GM18861 (cell line): ENCODE results near the gene GPR158.

Source experiments
- ATAC-seq: cut with Tn5 transposase; IDR thresholded peaks from one replicate; pipeline ENCODE4 v1.9.1; 2021; ENCODE audit not compliant: unreplicated experiment

Gene GPR158

DNA sequence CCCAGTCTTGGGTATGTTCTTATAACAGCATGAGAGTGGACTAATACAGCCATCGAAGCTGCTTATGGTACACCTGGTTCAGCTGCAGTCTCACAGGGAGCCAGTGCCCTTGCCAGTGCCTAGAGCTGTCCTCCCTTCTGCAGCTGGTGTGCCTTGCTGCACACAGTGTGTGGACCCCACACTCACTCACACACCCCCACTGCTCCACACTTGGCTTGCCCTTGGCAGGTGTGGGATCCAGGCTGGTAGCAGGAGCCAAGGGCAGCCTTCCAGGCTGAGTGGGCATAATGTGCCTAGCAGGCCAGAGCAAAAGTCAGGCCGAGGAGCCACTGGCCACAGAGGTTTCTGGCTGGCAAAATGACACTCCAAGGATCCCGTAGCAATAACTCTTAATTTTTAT is 217.3 kb downstream of the GPR158 start:
- ATAC-seq, result no peak

GRCh38 chr10:25393621-25394020 is 218.8 kb downstream of the GPR158 start:
- ATAC-seq, result no peak

GRCh38 chr10:25398680-25399079 is 223.9 kb downstream of the GPR158 start:
- no peak for ATAC-seq

- no peak for ATAC-seq
Measured at GRCh38 chr10:25405871-25406270, 231.1 kb downstream of the GPR158 start.

- ATAC-seq, result no peak
Measured at GRCh38 chr10:25417611-25418010, 242.8 kb downstream of the GPR158 start.

GRCh38 chr10:25425776-25426175 is 251.0 kb downstream of the GPR158 start:
- ATAC-seq, result no peak

GRCh38 chr10:25436431-25436830 is 261.6 kb downstream of the GPR158 start:
- ATAC-seq, result no peak

- ATAC-seq, result no peak
Measured at GRCh38 chr10:25441270-25441669, 266.5 kb downstream of the GPR158 start.

- ATAC-seq, result no peak
Measured at GRCh38 chr10:25444266-25444665, 269.5 kb downstream of the GPR158 start.

DNA sequence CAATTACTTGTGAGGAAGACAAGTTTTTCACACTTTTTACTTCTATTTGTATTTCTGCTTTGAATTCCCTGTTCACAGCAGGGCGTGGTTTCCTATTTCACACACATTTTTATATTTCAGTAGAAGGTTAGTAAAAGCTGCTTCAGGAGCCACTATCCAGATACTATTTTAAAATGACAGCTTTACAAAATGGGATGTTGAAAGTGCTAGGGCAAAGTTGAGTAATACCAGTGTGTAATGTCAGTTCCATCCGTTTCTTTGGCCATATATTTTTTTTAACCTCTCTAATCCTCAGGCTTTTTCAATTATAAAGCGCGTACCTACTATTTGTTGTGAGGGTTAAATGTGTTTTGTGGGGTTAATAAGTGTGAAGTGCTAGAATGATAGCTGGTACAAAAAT is 276.6 kb downstream of the GPR158 start:
- ATAC-seq, result no peak

- ATAC-seq, result no peak
Measured at GRCh38 chr10:25453619-25454018, 278.8 kb downstream of the GPR158 start.

DNA sequence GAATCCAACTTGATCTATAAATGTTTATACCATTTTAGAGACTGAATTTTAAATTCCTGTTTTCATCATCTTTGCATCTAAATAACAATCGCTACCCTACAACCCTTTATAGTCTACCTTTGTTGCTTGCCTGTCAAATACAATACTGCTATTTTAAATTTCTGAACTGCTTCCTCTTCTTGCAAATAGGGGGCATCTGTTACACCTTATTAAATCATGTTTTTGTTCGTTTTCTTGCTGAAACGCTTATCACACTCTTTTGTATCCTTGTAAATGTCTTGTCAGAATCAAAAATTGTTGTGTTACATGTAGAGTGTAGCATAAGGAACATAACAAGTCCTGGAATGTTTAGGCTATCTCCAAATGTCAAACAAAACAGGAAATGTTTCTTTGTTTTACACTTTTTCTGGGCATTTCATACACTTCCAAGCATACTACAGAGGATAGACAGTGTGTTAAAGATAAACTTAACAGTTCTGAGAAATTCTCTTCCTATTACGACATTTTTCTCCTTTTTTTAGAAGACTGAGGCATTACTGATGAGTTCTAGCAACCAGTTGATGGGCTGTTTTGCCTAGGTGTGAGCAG is 281.3 kb downstream of the GPR158 start:
- ATAC-seq, result no peak

- ATAC-seq, result no peak
Measured at GRCh38 chr10:25457552-25457951, 282.8 kb downstream of the GPR158 start.

DNA sequence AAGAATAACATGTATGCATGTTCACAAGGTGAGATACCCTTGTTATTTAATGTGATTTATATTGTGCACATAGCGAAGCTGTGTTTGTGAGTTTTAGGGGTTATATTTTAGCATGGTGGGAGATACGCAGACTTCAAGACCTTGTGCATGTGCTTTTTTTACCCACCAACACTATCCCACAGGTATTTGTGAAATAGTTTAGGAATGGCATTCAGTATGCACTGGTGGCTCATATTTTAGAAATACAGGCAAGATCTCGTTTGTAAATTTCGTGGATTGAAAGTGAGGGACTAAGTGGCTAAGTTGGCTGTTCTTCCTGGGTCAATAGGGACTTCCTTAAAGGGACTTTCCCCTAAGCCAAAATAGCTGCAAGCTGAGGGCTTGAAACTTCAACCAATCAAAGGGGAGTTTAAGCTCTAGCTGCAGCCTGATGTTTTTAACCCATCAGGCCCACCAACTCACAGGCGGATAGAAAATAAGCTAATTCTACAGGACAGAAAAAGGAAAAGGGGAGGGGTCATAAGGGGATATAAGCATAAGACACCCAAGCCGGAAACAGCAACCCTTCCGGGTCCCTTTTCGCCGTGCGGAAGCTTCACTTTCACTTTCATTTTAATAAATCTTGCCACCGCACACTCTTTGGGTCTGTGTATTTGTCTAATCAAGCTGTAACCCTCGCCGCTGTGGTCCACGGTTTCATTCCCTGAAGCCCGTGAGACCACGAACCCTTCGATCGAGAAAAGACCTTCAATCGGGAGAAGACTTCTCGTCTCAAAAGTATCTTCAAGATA is 291.0 kb downstream of the GPR158 start:
- no peak for ATAC-seq

DNA sequence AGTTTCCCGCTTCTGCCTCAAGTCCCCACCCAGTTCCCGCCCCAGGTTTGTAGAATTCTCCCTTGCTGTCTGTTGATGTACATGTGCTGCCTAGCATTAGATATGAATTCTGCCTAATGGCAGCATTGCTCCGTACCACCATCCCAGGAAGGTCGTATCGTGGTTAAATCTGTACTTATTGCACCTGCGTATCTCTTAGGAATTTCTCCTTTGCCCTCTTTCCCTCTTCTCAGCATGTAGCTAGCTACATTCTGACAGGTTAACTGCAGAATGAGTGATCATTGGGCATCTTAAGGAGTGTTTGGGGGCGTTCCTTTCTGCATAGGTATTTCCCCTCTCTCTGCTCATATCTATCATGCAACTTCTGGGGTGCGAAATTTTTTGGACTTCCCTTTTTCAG is 293.1 kb downstream of the GPR158 start:
- no peak for ATAC-seq

- ATAC-seq, result no peak
Measured at GRCh38 chr10:25481467-25481866, 306.7 kb downstream of the GPR158 start.

GRCh38 chr10:25483999-25484398 is 309.2 kb downstream of the GPR158 start:
- ATAC-seq, result no peak

- no peak for ATAC-seq
Measured at GRCh38 chr10:25487266-25487665, 312.5 kb downstream of the GPR158 start.

DNA sequence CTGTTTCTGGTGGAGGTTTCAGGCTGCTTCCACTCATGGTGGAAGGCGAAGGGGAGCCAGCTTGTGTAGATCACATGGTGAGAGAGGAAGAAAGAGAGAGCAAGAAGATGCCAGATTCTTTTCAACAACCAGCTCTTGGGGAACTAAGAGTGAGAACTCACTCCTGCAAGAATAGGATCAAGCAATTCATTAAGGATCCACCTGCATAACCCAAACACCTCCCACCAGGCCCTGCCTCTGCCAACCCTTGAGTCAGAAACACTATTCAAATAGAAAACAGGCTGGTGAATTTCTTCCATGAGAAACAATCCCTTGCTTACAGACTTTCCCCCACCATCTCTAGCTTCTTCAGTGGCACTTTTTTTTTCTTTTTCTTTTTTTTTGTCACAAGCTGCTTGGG is 317.2 kb downstream of the GPR158 start:
- ATAC-seq, result no peak

DNA sequence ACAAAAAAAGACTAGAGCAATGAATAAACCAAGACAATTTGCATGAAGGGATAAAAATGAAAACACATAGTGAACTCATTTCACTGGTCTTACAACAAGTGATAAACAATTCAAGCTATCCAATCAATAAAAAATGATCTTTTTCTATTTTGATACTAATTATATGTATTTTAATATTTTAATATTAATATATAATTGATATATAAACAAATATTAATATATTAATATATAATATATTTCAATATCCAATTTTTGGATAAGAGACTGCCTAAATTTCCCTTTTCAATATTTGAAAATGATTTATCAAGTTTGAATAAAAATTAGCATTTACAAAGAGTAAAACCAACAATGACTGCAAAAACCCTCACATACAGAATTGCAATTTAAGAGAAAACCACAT is 317.9 kb downstream of the GPR158 start:
- ATAC-seq, result no peak

DNA sequence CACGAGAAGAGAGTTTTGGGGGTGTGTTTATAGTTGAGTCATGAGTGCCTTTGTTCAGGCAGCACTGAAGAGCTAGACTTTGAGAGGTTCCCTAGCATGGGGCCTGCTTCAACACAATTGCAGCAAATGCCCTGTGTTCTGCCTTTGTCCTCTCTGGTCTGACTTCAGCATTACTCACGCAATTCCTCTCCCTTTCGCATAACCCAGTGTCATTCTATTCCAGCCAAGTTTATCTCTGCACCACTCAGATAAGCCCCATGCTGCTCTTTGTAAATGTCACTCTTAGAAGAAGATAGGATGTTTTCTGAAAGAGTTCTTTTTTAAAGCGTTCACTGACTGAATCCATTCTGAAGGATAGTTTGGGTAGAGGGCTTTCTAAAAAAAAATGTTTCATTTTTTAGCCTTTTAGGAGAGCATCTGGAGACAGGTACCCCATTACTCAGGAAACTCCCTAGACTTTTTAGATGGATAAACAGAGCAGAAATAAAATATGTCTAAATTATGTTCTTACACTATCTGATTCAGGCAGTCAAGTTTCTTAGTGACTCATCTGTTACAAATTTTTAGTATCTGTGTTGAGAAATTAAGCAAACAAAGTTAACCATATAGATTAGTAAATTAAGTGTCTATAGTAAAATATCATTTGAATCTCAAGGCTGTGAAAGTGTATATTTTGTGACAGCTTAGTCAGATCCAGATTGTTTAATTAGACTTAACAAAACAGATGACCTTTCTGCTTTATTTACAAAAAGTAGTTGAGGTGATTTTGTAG is 318.5 kb downstream of the GPR158 start:
- no peak for ATAC-seq

- no peak for ATAC-seq
Measured at GRCh38 chr10:25497246-25497645, 322.4 kb downstream of the GPR158 start.
